ENCODE measurements around the gene SART1.
A peak's percentile ranks its signal among the peaks of the same experiment; 100 is the strongest.

Gene SART1, protein sequence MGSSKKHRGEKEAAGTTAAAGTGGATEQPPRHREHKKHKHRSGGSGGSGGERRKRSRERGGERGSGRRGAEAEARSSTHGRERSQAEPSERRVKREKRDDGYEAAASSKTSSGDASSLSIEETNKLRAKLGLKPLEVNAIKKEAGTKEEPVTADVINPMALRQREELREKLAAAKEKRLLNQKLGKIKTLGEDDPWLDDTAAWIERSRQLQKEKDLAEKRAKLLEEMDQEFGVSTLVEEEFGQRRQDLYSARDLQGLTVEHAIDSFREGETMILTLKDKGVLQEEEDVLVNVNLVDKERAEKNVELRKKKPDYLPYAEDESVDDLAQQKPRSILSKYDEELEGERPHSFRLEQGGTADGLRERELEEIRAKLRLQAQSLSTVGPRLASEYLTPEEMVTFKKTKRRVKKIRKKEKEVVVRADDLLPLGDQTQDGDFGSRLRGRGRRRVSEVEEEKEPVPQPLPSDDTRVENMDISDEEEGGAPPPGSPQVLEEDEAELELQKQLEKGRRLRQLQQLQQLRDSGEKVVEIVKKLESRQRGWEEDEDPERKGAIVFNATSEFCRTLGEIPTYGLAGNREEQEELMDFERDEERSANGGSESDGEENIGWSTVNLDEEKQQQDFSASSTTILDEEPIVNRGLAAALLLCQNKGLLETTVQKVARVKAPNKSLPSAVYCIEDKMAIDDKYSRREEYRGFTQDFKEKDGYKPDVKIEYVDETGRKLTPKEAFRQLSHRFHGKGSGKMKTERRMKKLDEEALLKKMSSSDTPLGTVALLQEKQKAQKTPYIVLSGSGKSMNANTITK

DNA sequence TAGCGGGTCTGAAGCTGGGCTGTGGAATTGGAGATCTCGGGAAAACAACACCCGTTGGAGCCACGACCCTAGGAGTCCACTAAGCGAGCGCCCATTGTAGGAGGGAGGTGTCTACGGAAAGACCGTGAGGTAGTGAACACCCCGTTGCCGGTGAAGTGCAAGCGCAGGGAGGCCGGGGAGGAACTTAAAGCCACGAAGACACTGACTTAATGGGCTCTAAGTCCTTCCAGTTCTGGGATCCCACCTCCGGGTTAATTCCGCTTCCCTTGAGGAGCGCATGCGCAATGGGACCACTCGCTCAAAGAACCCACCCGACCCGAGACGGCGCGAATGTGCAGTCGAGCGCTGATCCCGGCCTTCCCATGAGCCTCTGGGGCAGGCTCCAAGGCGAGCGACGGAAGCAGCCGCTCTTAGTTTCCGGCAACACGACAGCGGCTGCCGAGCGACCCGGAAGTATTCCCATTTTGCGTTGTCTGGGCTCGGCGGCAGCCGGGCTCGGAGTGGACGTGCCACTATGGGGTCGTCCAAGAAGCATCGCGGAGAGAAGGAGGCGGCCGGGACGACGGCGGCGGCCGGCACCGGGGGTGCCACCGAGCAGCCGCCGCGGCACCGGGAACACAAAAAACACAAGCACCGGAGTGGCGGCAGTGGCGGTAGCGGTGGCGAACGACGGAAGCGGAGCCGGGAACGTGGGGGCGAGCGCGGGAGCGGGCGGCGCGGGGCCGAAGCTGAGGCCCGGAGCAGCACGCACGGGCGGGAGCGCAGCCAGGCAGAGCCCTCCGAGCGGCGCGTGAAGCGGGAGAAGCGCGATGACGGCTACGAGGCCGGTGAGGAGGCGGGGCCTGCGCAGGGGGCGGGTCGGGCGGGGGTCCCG is at the start of gene SART1:
TSS of gene SART1 (plus strand) at position 468 of the 874 bp plus-strand sequence. CDS start at position 515, 47 bp downstream.
- H3K4me3 ChIP-seq (ENCODE audit: low read depth, low read length) = peak within 1 kb of the TSS; percentile 87

- H3K4me3 ChIP-seq (ENCODE audit: low read depth, low read length) = no peak overlapping the region
Measured at GRCh38 chr11:65912845-65913244, 48.7 kb upstream of the SART1 start.

- H3K4me3 ChIP-seq (ENCODE audit: low read depth, low read length) = no peak overlapping the region
Measured at GRCh38 chr11:65915101-65915820, 46.3 kb upstream of the SART1 start.

GRCh38 chr11:65915821-65916251 is 45.7 kb upstream of the SART1 start:
- H3K4me3 ChIP-seq (ENCODE audit: low read depth, low read length) = no peak overlapping the region

DNA sequence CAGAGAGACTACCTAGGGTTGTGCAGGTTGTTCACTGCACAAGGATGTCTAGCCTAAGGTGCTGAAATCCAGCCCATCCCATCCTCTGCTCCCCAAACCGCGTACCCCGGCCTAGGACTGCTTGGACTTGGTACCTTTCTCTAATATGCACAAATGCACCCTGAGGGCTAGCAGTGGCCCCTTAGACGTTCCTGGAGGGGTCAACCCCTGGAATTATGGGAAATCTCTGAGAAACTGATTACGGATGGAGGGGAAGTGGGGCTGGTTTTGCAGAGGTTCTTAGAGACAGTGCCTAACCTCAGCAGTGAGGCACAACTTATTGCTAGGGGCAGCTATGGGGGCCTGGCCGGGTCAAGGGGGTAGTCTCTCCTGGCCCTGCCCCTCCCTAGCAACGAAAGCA is 45.1 kb upstream of the SART1 start:
- no peak overlapping the region for H3K4me3 ChIP-seq (ENCODE audit: low read depth, low read length)

GRCh38 chr11:65917077-65917433 is 44.5 kb upstream of the SART1 start:
- no peak overlapping the region for H3K4me3 ChIP-seq (ENCODE audit: low read depth, low read length)

DNA sequence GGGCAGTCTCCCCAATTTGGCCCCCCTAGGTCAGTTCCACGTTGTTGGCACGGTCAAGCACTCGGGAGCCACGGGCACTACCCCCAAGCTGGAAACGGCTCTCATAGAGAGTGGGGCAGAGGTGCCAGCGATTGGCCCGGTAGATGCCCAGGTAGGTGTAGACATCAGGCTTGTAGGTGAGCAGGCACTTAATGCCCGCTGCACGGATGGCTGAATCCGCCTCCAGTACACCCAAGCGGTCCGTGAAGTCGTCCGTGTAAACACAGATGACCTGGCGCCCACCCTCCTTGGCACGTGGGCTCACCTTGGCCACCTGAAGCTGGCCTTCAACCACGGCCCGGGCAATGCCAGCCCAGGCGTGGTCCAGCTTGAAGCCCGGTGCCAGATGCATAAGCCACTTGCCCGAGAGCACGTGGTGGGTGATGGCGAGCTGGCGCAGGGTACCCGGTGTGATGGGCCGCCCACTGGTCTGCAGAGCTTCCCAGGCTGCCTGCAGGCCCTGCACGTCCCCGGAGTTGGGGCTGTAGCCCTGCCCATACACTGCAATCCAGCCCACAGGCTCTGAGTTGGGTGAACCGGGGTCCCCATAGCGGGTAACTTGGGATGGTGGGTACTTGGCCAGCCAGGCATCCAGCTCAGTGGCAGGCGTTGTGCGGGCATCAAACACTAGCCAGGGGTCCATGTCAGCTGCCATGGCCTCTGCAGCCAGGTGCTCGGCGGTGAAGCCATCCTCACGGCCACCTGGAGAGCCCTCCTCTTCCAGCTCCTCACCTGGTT is 43.9 kb upstream of the SART1 start:
- peak overlapping the region; percentile 86 for H3K4me3 ChIP-seq (ENCODE audit: low read depth, low read length)

DNA sequence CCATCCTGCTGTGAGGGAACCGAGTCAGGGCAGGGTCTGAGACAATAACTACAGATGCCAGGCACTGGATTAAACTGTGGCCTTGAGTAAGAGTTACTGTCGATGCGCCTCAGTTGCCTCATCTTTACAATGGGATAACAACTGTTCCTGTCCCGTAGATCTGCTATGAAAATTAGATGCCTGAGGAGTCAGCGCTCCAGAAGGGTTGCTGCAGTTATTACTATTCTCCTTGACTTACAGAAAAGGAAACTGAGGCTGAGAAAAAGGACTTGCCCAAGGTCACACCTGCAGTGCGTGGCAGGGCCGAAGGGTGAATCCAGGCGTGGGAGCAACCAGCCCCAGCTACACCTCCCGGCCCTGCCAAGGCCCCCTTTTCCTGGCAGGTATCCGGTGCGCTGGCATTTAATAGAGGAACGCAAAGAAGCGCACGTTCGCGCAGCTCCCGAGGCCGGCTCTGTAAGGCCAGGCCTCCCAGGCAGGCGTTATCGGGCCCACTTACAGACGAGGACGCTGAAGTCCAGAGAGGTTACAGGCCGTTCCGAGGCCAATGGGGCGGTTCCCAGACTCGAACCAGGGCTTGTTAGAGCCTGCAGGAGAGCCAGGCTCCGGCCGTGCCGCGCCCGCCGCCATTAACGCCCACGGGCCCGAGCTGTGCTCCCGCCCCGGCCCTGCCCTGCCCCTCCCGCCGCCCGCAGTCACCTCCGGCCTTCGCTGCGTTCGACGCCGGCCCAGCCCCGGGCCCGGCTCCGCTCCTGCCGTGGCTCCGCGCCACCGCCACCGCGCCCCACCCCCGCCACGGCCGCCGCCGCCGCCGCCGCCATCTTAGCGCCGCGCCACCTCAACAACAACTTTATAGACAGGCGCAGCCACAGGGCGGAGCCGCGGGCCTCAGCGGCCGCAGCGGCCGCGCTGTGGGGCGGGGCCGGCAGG is 43.1 kb upstream of the SART1 start, which contains the start of gene C11orf68:
TSS of gene C11orf68 (minus strand) at position 852 of the 930 bp plus-strand sequence. CDS start at position 821, 31 bp downstream.
- peak within 1 kb of the TSS; percentile 86 for H3K4me3 ChIP-seq (ENCODE audit: low read depth, low read length)

DNA sequence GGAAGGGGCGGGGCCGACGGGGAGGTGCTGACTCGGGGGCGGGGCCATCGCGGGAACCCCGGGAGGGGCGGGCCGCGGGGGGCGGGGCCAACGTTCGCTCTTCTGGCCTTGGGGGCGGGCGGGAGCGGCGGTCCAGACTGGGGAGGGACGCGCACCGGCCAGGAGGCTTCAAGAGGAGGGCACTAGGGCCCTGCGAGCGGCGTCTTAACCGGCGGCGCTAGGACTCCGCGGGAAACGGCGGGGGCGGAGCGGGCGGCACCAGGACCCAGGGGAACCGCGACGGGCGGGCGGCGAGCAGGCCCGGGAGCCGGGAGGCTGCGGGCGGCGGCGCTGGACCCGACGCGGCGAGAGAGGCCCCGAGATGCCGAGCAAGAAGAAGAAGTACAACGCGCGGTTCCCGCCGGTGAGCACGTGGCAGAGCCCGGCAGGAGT is 42.4 kb upstream of the SART1 start, which contains the start of gene DRAP1:
TSS of gene DRAP1 (plus strand) at position 286 of the 432 bp plus-strand sequence. CDS start at position 362, 76 bp downstream.
- H3K4me3 ChIP-seq (ENCODE audit: low read depth, low read length) = peak within 1 kb of the TSS; percentile 86

DNA sequence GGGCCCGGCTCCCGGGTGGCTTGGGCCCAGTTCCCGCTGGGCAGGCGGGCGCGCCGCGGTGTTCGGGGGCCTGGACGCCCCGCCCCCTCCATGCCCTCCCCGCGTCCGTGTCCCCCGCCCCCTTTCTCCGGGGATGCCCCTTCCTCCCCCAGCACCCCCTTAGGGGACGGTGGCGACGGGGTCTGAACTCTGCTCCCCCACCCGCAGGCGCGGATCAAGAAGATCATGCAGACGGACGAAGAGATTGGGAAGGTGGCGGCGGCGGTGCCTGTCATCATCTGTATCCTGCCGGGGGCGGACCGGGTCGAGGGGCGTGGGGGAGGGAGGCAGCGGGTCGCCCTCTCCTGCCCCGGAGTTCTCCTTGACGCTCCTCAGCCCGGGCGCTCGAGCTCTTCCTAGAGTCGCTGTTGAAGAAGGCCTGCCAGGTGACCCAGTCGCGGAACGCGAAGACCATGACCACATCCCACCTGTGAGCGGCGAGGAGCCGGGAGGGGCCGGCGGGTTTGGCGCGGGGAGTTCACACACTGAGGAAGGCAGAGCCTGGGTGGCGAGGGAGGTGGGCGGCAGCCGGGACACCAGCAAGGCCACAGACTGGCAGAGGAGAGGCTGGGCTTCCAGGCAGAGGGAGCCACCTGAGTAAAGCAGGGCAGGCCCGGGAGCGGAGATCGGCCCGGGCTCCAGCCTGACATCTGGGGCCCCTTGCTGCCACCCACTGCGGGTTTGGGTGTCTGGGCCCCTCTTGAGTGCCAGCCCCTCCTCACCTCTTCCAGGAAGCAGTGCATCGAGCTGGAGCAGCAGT is 41.8 kb upstream of the SART1 start:
- peak overlapping the region; percentile 70 for H3K4me3 ChIP-seq (ENCODE audit: low read depth, low read length)

DNA sequence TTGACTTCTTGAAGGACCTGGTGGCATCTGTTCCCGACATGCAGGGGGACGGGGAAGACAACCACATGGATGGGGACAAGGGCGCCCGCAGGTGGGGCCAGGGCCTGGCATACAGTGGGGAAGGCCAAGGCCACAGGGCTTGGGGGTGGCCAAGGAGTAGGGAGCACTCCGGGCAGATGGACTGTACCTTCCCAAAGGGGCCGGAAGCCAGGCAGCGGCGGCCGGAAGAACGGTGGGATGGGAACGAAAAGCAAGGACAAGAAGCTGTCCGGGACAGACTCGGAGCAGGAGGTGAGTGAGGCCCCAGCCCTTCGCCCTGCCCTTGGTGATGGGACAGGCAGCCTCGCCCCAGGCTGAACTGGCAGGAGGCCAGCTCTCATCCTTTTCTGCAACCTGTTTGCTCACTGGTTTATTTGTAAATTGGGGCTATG is 41.1 kb upstream of the SART1 start:
- H3K4me3 ChIP-seq (ENCODE audit: low read depth, low read length) = peak overlapping the region; percentile 70

DNA sequence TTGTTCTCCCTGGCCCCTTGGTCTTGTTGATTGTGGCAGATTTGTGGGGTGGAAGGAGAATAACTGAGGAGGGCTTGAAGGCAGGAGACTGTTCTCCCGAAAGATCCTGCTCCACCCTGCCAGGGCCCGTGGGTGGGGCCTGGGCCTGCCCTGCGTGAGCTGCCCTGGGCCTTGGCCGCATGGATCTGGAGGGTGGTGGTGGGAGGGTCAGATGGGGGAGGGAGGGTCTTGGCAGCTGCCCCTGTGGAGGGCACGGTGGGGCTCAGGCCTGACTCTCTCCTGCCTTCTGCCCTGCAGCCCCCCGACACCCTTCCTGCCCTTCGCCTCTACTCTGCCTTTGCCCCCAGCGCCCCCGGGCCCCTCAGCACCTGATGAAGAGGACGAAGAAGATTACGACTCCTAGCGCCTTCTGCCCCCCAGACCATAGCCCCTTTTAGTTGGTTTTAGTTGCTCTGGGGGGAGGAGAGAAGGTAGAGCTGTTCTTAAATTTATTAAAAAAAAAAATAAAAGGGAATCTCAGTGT is 40.4 kb upstream of the SART1 start:
- H3K4me3 ChIP-seq (ENCODE audit: low read depth, low read length) = no peak overlapping the region

DNA sequence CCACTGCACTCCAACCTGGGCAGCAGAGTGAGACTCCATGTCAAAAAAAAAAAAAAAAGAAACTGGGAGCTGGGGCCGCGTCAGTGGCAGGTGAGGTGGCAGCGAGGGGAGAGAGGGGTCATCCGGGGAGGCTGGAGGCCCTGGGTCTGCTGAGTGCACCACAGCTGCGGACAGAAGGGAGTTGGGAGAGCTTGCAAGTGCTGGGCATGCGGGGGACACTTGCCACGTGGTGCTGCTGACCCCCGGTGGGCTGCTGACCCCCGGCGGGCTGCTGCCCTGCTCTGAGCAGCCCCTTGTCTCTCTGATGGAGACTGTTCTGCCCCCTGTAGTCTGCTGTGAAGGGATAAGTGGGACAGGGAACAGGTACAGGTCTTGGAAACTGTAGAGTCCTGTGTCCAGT is 39.7 kb upstream of the SART1 start:
- H3K4me3 ChIP-seq (ENCODE audit: low read depth, low read length) = no peak overlapping the region

GRCh38 chr11:65922565-65922964 is 39.0 kb upstream of the SART1 start:
- no peak overlapping the region for H3K4me3 ChIP-seq (ENCODE audit: low read depth, low read length)

GRCh38 chr11:65925397-65925796 is 36.1 kb upstream of the SART1 start:
- no peak overlapping the region for H3K4me3 ChIP-seq (ENCODE audit: low read depth, low read length)

- H3K4me3 ChIP-seq (ENCODE audit: low read depth, low read length) = no peak overlapping the region
Measured at GRCh38 chr11:65927904-65928397, 33.6 kb upstream of the SART1 start.

DNA sequence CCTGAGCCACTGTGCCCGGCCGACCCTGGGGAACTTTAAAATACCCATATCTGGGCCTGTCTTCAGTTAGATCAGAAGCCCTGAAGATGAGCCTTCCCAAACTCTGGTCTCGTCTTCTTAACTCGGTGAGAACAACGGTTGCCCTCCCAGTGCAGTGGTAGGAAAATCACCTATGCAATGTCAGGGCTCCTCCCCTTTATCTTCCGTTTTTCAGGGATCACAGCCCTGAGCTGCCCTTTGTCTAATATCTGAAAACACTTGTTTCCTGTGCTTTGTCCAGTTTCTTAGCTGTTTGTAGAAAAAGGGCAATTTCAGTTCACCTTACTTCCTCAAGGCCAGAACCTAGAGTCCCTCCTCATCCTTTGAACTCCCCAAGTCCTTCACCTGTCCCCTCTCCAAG is 32.9 kb upstream of the SART1 start:
- no peak overlapping the region for H3K4me3 ChIP-seq (ENCODE audit: low read depth, low read length)

Measured in iPS-11a (cell line).